H9 (cell line): Measurements from ENCODE around the gene SBNO1. TPM values are rescaled to one million over a fixed set of nuclear protein-coding genes. Genes with fewer than 3 reads are reported as not detected.

Experiments used
- DNase-seq: peaks from one replicate; pipeline ENCODE4 v3.0.0-alpha.2; 2017
- H2AFZ ChIP-seq: one replicate; pipeline ENCODE4 v1.6.1; 2013; ENCODE audit warnings: mild to moderate bottlenecking, low read length, control low read depth, moderate library complexity
- H2AK5ac ChIP-seq: 2 replicates; pipeline ENCODE4 v1.6.1; 2013; ENCODE audit warnings: low read length, control low read depth, mixed read lengths; ENCODE audit not compliant: insufficient read length
- H2BK120ac ChIP-seq: one replicate; pipeline ENCODE4 v1.6.1; 2013; ENCODE audit warnings: low read depth, mild to moderate bottlenecking, low read length, control low read depth, inconsistent platforms; ENCODE audit not compliant: poor library complexity, severe bottlenecking
- H2BK12ac ChIP-seq: 2 replicates; pipeline ENCODE4 v1.6.1; 2013; ENCODE audit warnings: low read length, control low read depth, mixed read lengths, low read depth; ENCODE audit not compliant: insufficient read length
- H2BK15ac ChIP-seq: 2 replicates; pipeline ENCODE4 v1.6.1; 2013; ENCODE audit warnings: low read depth, low read length, control low read depth
- H2BK20ac ChIP-seq: one replicate; pipeline ENCODE4 v1.6.1; 2013; ENCODE audit warnings: low read depth, mild to moderate bottlenecking, low read length, control low read depth, inconsistent platforms; ENCODE audit not compliant: poor library complexity, severe bottlenecking
- H2BK5ac ChIP-seq: 2 replicates; pipeline ENCODE4 v1.6.1; 2013; ENCODE audit warnings: low read length, control low read depth, mixed read lengths; ENCODE audit not compliant: insufficient read length
- H3K14ac ChIP-seq: 2 replicates; pipeline ENCODE4 v1.6.1; 2013; ENCODE audit warnings: low read length, control low read depth; ENCODE audit not compliant: insufficient read depth
- H3K18ac ChIP-seq: 2 replicates; pipeline ENCODE4 v1.6.1; 2013; ENCODE audit warnings: low read depth, mild to moderate bottlenecking, mixed read lengths, low read length, control low read depth; ENCODE audit not compliant: insufficient read length
- H3K23ac ChIP-seq: 2 replicates; pipeline ENCODE4 v1.6.1; 2013; ENCODE audit warnings: low read length, control low read depth, mixed read lengths, low read depth; ENCODE audit not compliant: insufficient read length
- H3K23me2 ChIP-seq: 2 replicates; pipeline ENCODE4 v1.6.1; 2013; ENCODE audit warnings: low read depth, mild to moderate bottlenecking, mixed read lengths, low read length, control low read depth; ENCODE audit not compliant: insufficient read length, poor library complexity, severe bottlenecking
- H3K27ac ChIP-seq: 2 replicates; pipeline ENCODE4 v1.5.1; 2013; ENCODE audit warnings: low read length, control low read depth, mixed read lengths, low read depth; ENCODE audit not compliant: insufficient read length
- H3K27me3 ChIP-seq: 2 replicates; pipeline ENCODE4 v1.6.1; 2013; ENCODE audit warnings: low read length, control low read depth, inconsistent platforms; ENCODE audit not compliant: insufficient read depth
- H3K4ac ChIP-seq: 2 replicates; pipeline ENCODE4 v1.6.1; 2013; ENCODE audit warnings: low read depth, mild to moderate bottlenecking, control low read depth, inconsistent platforms, low read length, moderate library complexity
- H3K4me1 ChIP-seq: 2 replicates; pipeline ENCODE4 v1.6.1; 2013; ENCODE audit warnings: low read length, control low read depth, inconsistent platforms; ENCODE audit not compliant: insufficient read depth
- H3K4me2 ChIP-seq: 2 replicates; pipeline ENCODE4 v1.6.1; 2013; ENCODE audit warnings: low read length, control low read depth, mixed read lengths; ENCODE audit not compliant: insufficient read length, insufficient read depth
- H3K56ac ChIP-seq: 2 replicates; pipeline ENCODE4 v1.6.1; 2013; ENCODE audit warnings: low read depth, mild to moderate bottlenecking, mixed read lengths, low read length, control low read depth; ENCODE audit not compliant: insufficient read length
- H3K79me1 ChIP-seq: 2 replicates; pipeline ENCODE4 v1.6.1; 2013; ENCODE audit warnings: low read depth, mild to moderate bottlenecking, moderate library complexity, low read length, control low read depth, inconsistent platforms; ENCODE audit not compliant: insufficient read depth, poor library complexity, severe bottlenecking
- H3K79me2 ChIP-seq: 2 replicates; pipeline ENCODE4 v1.6.1; 2013; ENCODE audit warnings: low read length, control low read depth, inconsistent platforms; ENCODE audit not compliant: insufficient read depth
- H3K9ac ChIP-seq: 2 replicates; pipeline ENCODE4 v1.6.1; 2013; ENCODE audit warnings: low read length, control low read depth, mixed read lengths; ENCODE audit not compliant: insufficient read length; ENCODE audit errors: extremely low read depth
- H3K9me3 ChIP-seq: one replicate; pipeline ENCODE4 v1.6.1; 2013; ENCODE audit warnings: low read depth, low read length, inconsistent platforms; ENCODE audit not compliant: control insufficient read depth
- H3T11ph ChIP-seq: one replicate; pipeline ENCODE4 v1.6.1; 2013; ENCODE audit warnings: mild to moderate bottlenecking, low read length, control low read depth, inconsistent platforms
- H4K20me1 ChIP-seq: one replicate; pipeline ENCODE4 v1.6.1; 2013; ENCODE audit not compliant: control insufficient read depth, insufficient read length, insufficient read depth
- H4K5ac ChIP-seq: 2 replicates; pipeline ENCODE4 v1.6.1; 2013; ENCODE audit warnings: low read depth, mild to moderate bottlenecking, mixed read lengths, low read length, control low read depth; ENCODE audit not compliant: insufficient read length
- H4K8ac ChIP-seq: replicated peaks from 2 replicates; pipeline ENCODE4 v1.6.1; 2013; ENCODE audit warnings: low read length, control low read depth, mixed read lengths, low read depth; ENCODE audit not compliant: insufficient read length
- H4K91ac ChIP-seq: 2 replicates; pipeline ENCODE4 v1.6.1; 2013; ENCODE audit warnings: low read depth, mild to moderate bottlenecking, moderate library complexity, mixed read lengths, low read length, control low read depth; ENCODE audit not compliant: insufficient read length
- H3K27ac Mint-ChIP-seq, 3 experiments: 2 replicates in 2 of 3; 3 replicates in 1 of 3; pipeline ENCODE4 v1.8.0; 2020 to 2021; ENCODE audit warnings: mixed read lengths in 3 of 3, mild to moderate bottlenecking in 1 of 3, moderate library complexity in 1 of 3
- H3K27me3 Mint-ChIP-seq: 2 replicates; pipeline ENCODE4 v1.8.0; 2021; ENCODE audit warnings: low read depth, mild to moderate bottlenecking, moderate library complexity, mixed read lengths
- H3K36me3 Mint-ChIP-seq, 3 experiments: 2 replicates in 2 of 3; 3 replicates in 1 of 3; pipeline ENCODE4 v1.8.0; 2020 to 2021; ENCODE audit warnings: low read depth in 3 of 3, mixed read lengths in 3 of 3; ENCODE audit not compliant: insufficient read depth in 1 of 3
- H3K4me1 Mint-ChIP-seq, 2 experiments: 2 replicates each; pipeline ENCODE4 v1.8.0; 2020; ENCODE audit warnings: mixed read lengths in 2 of 2
- H3K4me3 Mint-ChIP-seq, 2 experiments: 2 replicates in 1 of 2; 3 replicates in 1 of 2; pipeline ENCODE4 v1.8.0; 2020 to 2021; ENCODE audit warnings: mild to moderate bottlenecking in 2 of 2, mixed read lengths in 2 of 2, moderate library complexity in 1 of 2
- H3K9me3 Mint-ChIP-seq, 2 experiments: 2 replicates in 1 of 2; 3 replicates in 1 of 2; pipeline ENCODE4 v1.8.0; 2020; ENCODE audit warnings: mild to moderate bottlenecking in 2 of 2, mixed read lengths in 2 of 2, moderate library complexity in 1 of 2
- WGBS: extraction: QIAGEN DNeasy Blood & Tissue Kit; methylation state at CpG from one replicate; pipeline ENCODE4 v1.1.7; 2013; ENCODE audit warnings: missing lambda C conversion rate, low lambda C conversion rate, mixed read lengths; ENCODE audit not compliant: insufficient read length; ENCODE audit errors: extremely low coverage; 5-methylcytosine and 5-hydroxymethylcytosine counted together
- total RNA-seq: library from RNA; stranded (reverse); gene quantifications from 2 replicates; pipeline ENCODE4 v1.2.1, GENCODE V29; 2021
- TF ChIP-seq, protein P1 (sequence below): fragments of 200-600 bp; sonication (generic); conservative IDR thresholded peaks from 3 replicates; pipeline ENCODE4 v1.8.0; 2021; ENCODE audit warnings: antibody characterized with exemption, mild to moderate bottlenecking

The SBNO1 gene
- total RNA-seq, 1 experiment from 2014 or later: 47.5 TPM

DNA sequence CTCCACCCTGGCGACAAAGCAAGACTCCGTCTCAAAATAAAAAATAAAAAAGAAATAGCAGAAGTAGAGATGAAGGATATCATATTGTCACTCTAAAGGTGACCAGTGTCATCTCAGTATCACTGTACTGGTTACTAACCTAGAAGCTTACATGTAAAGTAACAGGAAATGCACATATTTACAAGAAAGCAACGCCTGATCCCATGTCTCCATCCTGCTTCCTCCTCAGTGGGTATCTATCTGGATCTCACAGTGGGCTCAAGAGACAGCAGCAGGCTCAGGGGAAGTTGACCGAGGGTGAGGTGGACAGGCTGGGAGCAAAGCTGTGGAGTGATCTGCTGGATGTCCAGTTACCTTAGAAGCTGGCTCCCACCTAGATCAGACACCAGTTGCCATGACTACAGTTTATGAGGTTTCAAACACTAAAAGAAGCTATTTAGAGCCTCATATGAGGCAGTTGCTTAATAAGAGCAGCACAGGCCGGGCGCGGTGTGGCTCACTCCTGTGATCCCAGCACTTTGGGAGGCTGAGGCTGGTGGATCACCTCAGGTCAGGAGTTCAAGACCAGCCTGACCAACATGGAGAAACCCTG is 120.9 kb downstream of the SBNO1 start:
- no peaks in the 10 kb centered on the region for H3K4me1 ChIP-seq
- H2AK5ac ChIP-seq: no peak overlapping the region
- H2BK5ac ChIP-seq: no peak overlapping the region
- TF ChIP-seq, protein P1, sequence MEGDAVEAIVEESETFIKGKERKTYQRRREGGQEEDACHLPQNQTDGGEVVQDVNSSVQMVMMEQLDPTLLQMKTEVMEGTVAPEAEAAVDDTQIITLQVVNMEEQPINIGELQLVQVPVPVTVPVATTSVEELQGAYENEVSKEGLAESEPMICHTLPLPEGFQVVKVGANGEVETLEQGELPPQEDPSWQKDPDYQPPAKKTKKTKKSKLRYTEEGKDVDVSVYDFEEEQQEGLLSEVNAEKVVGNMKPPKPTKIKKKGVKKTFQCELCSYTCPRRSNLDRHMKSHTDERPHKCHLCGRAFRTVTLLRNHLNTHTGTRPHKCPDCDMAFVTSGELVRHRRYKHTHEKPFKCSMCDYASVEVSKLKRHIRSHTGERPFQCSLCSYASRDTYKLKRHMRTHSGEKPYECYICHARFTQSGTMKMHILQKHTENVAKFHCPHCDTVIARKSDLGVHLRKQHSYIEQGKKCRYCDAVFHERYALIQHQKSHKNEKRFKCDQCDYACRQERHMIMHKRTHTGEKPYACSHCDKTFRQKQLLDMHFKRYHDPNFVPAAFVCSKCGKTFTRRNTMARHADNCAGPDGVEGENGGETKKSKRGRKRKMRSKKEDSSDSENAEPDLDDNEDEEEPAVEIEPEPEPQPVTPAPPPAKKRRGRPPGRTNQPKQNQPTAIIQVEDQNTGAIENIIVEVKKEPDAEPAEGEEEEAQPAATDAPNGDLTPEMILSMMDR: no peak
- H3K4ac ChIP-seq: no peak overlapping the region
- H2BK12ac ChIP-seq: no peak overlapping the region
- H2AFZ ChIP-seq: no peak overlapping the region
- no peaks in the 10 kb centered on the region for H3K79me1 ChIP-seq
- no peak overlapping the region for H3K56ac ChIP-seq
- H4K91ac ChIP-seq: no peak overlapping the region
- Mint-ChIP-seq H3K9me3 (peaks cover 16 to 28% of the 10 kb centered on the region in 2 experiments), H3K4me3 (no peak overlapping the region), H3K27ac (no peak overlapping the region), H3K27me3 (no peaks in the 10 kb centered on the region), H3K4me1 (peaks cover 0 to 20% of the 10 kb centered on the region in 2 experiments; a peak in 3 of 4 replicates), H3K36me3 (peaks cover 40 to 61% (median 51%) of the 10 kb centered on the region in 3 experiments)
- no peaks in the 10 kb centered on the region for H3K27me3 ChIP-seq
- H4K8ac ChIP-seq: no peak overlapping the region
- no peak overlapping the region for H2BK20ac ChIP-seq
- H2BK15ac ChIP-seq: no peak overlapping the region
- no peak overlapping the region for H3K9ac ChIP-seq
- no peak overlapping the region for H4K5ac ChIP-seq
- H3K9me3 ChIP-seq: no peaks in the 10 kb centered on the region
- no peak overlapping the region for H2BK120ac ChIP-seq
- H3T11ph ChIP-seq: no peak overlapping the region
- H3K23me2 ChIP-seq: no peaks in the 10 kb centered on the region
- peaks cover 3% of the 10 kb centered on the region for H4K20me1 ChIP-seq
- no peak overlapping the region for H3K18ac ChIP-seq
- H3K79me2 ChIP-seq: no peaks in the 10 kb centered on the region; the same call in 1 of the 2 replicates
- H3K23ac ChIP-seq: no peak overlapping the region
- H3K27ac ChIP-seq: no peak overlapping the region
- H3K4me2 ChIP-seq: no peak overlapping the region
- DNase-seq: no peak
- WGBS: no CpG with 5 or more reads among the region's 7 CpGs
- no peak overlapping the region for H3K14ac ChIP-seq
